Naive B cell (primary cell): Measurements from ENCODE around the gene CEP164. TPM values are rescaled to one million over a fixed set of nuclear protein-coding genes. Genes with fewer than 3 reads are reported as not detected.

Experiments used
- ATAC-seq, 2 donors: fragments of 150-1000 bp; cut with Tn5 transposase; 2 replicates each; pipeline ENCODE4 v1.10.0; 2021; ENCODE audit warnings: low read depth in 2 of 2, mild to moderate bottlenecking in 2 of 2, moderate library complexity in 2 of 2
- DNase-seq: peaks from one replicate; pipeline ENCODE4 v3.0.0; 2022
- H3K27ac Mint-ChIP-seq, 6 donors: one replicate each; pipeline ENCODE4 v1.8.0; 2020 to 2022; ENCODE audit warnings: mild to moderate bottlenecking in 6 of 6, mixed read lengths in 6 of 6, moderate library complexity in 5 of 6, inconsistent platforms in 2 of 6
- H3K27me3 Mint-ChIP-seq, 3 donors: one replicate each; pipeline ENCODE4 v1.8.0; 2021 to 2022; ENCODE audit warnings: mixed read lengths in 3 of 3, mild to moderate bottlenecking in 1 of 3
- H3K36me3 Mint-ChIP-seq, 2 donors: one replicate each; pipeline ENCODE4 v1.8.0; 2020 to 2022; ENCODE audit warnings: mixed read lengths in 2 of 2, inconsistent platforms in 1 of 2, mild to moderate bottlenecking in 1 of 2
- H3K4me1 Mint-ChIP-seq, 3 donors: one replicate each; pipeline ENCODE4 v1.8.0; 2020 to 2022; ENCODE audit warnings: mixed read lengths in 3 of 3, inconsistent platforms in 1 of 3, mild to moderate bottlenecking in 1 of 3, moderate library complexity in 1 of 3
- H3K4me3 Mint-ChIP-seq, 8 donors: one replicate each; pipeline ENCODE4 v1.8.0; 2020 to 2022; ENCODE audit warnings: mild to moderate bottlenecking in 8 of 8, mixed read lengths in 8 of 8, moderate library complexity in 8 of 8, inconsistent platforms in 2 of 8
- H3K9me3 Mint-ChIP-seq, 7 donors: one replicate each; pipeline ENCODE4 v1.8.0; 2020 to 2022; ENCODE audit warnings: mixed read lengths in 7 of 7, mild to moderate bottlenecking in 5 of 7, inconsistent platforms in 2 of 7, moderate library complexity in 1 of 7
- polyA plus RNA-seq, 6 donors: library from polyadenylated mRNA; unstranded; fragments of 300-500 nt; fragmentation: Illumina TruSeq; gene quantifications; one replicate each; pipeline ENCODE4 v1.2.3, GENCODE V29; 2021; ENCODE audit warnings: low read depth in 6 of 6

The CEP164 gene
- polyA plus RNA-seq, 6 donors from 2014 or later, result 4.7 to 24.4 (median 13.6) TPM

GRCh38 chr11:117381481-117382387 is 54.1 kb downstream of the CEP164 start:
- no peak for ATAC-seq
- H3K9me3 Mint-ChIP-seq, result no peaks in the 10 kb centered on the region
- no peaks in the 10 kb centered on the region for H3K27me3 Mint-ChIP-seq
- H3K4me1 Mint-ChIP-seq, result no peaks in the 10 kb centered on the region
- DNase-seq, result no peak
- peak overlapping the region in 1 of 6 donors; percentile 57 for H3K27ac Mint-ChIP-seq
- H3K36me3 Mint-ChIP-seq, result peaks cover 36 to 39% of the 10 kb centered on the region in 2 donors
- no peak overlapping the region for H3K4me3 Mint-ChIP-seq

GRCh38 chr11:117382746-117383145 is 55.1 kb downstream of the CEP164 start:
- no peak for ATAC-seq
- Mint-ChIP-seq H3K27me3 (no peaks in the 10 kb centered on the region), H3K4me1 (no peaks in the 10 kb centered on the region), H3K36me3 (peaks cover 34 to 39% of the 10 kb centered on the region in 2 donors), H3K4me3 (no peak overlapping the region), H3K9me3 (no peaks in the 10 kb centered on the region), H3K27ac (no peak overlapping the region)
- no peak for DNase-seq

GRCh38 chr11:117384045-117384444 is 56.4 kb downstream of the CEP164 start:
- Mint-ChIP-seq H3K4me1 (no peaks in the 10 kb centered on the region), H3K27me3 (no peaks in the 10 kb centered on the region), H3K27ac (peak overlapping the region in 2 of 6 donors; percentile 70 to 82), H3K4me3 (no peak overlapping the region), H3K9me3 (no peaks in the 10 kb centered on the region), H3K36me3 (peaks cover 36 to 40% of the 10 kb centered on the region in 2 donors)
- DNase-seq (no peak), ATAC-seq (no peak)

GRCh38 chr11:117385471-117385870 is 57.8 kb downstream of the CEP164 start:
- Mint-ChIP-seq H3K27ac (peak overlapping the region in 1 of 6 donors; percentile 78), H3K4me3 (no peak overlapping the region), H3K4me1 (no peaks in the 10 kb centered on the region), H3K9me3 (no peaks in the 10 kb centered on the region), H3K27me3 (no peaks in the 10 kb centered on the region), H3K36me3 (peaks cover 32 to 45% of the 10 kb centered on the region in 2 donors)
- DNase-seq (no peak), ATAC-seq (no peak)

GRCh38 chr11:117385906-117386305 is 58.3 kb downstream of the CEP164 start:
- H3K27me3 Mint-ChIP-seq, result no peaks in the 10 kb centered on the region
- H3K9me3 Mint-ChIP-seq, result no peaks in the 10 kb centered on the region
- no peak overlapping the region for H3K4me3 Mint-ChIP-seq
- no peaks in the 10 kb centered on the region for H3K4me1 Mint-ChIP-seq
- ATAC-seq, result no peak
- no peak overlapping the region for H3K27ac Mint-ChIP-seq
- DNase-seq, result no peak
- peaks cover 32 to 41% of the 10 kb centered on the region in 2 donors for H3K36me3 Mint-ChIP-seq

GRCh38 chr11:117387992-117388755 is 60.5 kb downstream of the CEP164 start:
- ATAC-seq, result no peak
- no peak for DNase-seq
- no peaks in the 10 kb centered on the region for H3K9me3 Mint-ChIP-seq
- H3K4me1 Mint-ChIP-seq, result no peaks in the 10 kb centered on the region
- H3K4me3 Mint-ChIP-seq, result no peak overlapping the region
- peaks cover 31 to 37% of the 10 kb centered on the region in 2 donors for H3K36me3 Mint-ChIP-seq
- H3K27ac Mint-ChIP-seq, result no peak overlapping the region
- H3K27me3 Mint-ChIP-seq, result no peaks in the 10 kb centered on the region

GRCh38 chr11:117390743-117391142 is 63.1 kb downstream of the CEP164 start:
- no peak overlapping the region for H3K27ac Mint-ChIP-seq
- H3K27me3 Mint-ChIP-seq, result no peaks in the 10 kb centered on the region
- peaks cover 28 to 49% of the 10 kb centered on the region in 2 donors for H3K36me3 Mint-ChIP-seq
- H3K9me3 Mint-ChIP-seq, result no peaks in the 10 kb centered on the region
- ATAC-seq (no peak), DNase-seq (no peak)
- no peaks in the 10 kb centered on the region for H3K4me1 Mint-ChIP-seq
- no peak overlapping the region for H3K4me3 Mint-ChIP-seq

- Mint-ChIP-seq H3K4me3 (peak overlapping the region in 1 of 8 donors; percentile 74), H3K9me3 (no peaks in the 10 kb centered on the region), H3K27ac (peak overlapping the region in 1 of 6 donors; percentile 81), H3K36me3 (peaks cover 27 to 53% of the 10 kb centered on the region in 2 donors), H3K27me3 (no peaks in the 10 kb centered on the region), H3K4me1 (no peaks in the 10 kb centered on the region)
- ATAC-seq (no peak), DNase-seq (no peak)
Measured at GRCh38 chr11:117391181-117391580, 63.5 kb downstream of the CEP164 start.

GRCh38 chr11:117392001-117392690 is 64.5 kb downstream of the CEP164 start:
- H3K27ac Mint-ChIP-seq, result no peak overlapping the region
- H3K27me3 Mint-ChIP-seq, result no peaks in the 10 kb centered on the region
- ATAC-seq (no peak), DNase-seq (no peak)
- no peak overlapping the region for H3K4me3 Mint-ChIP-seq
- peaks cover 0 to 3% (median 0%) of the 10 kb centered on the region in 7 donors for H3K9me3 Mint-ChIP-seq
- H3K36me3 Mint-ChIP-seq, result peaks cover 24 to 63% of the 10 kb centered on the region in 2 donors
- no peaks in the 10 kb centered on the region for H3K4me1 Mint-ChIP-seq

- H3K27ac Mint-ChIP-seq, result no peak overlapping the region
- no peaks in the 10 kb centered on the region for H3K27me3 Mint-ChIP-seq
- H3K4me1 Mint-ChIP-seq, result no peaks in the 10 kb centered on the region
- ATAC-seq (no peak), DNase-seq (no peak)
- H3K36me3 Mint-ChIP-seq, result peaks cover 31 to 71% of the 10 kb centered on the region in 2 donors
- no peak overlapping the region for H3K4me3 Mint-ChIP-seq
- peaks cover 0 to 11% (median 6%) of the 10 kb centered on the region in 7 donors for H3K9me3 Mint-ChIP-seq
Measured at GRCh38 chr11:117392979-117393378, 65.3 kb downstream of the CEP164 start.

GRCh38 chr11:117394221-117394925 is 66.7 kb downstream of the CEP164 start:
- Mint-ChIP-seq H3K9me3 (peaks cover 0 to 22% (median 13%) of the 10 kb centered on the region in 7 donors), H3K27me3 (no peaks in the 10 kb centered on the region), H3K4me1 (no peaks in the 10 kb centered on the region), H3K36me3 (peaks cover 30 to 74% of the 10 kb centered on the region in 2 donors), H3K27ac (no peak overlapping the region), H3K4me3 (no peak overlapping the region)
- DNase-seq (no peak), ATAC-seq (no peak)

- peaks cover 0 to 24% (median 15%) of the 10 kb centered on the region in 7 donors for H3K9me3 Mint-ChIP-seq
- H3K4me3 Mint-ChIP-seq, result no peak overlapping the region
- no peak overlapping the region for H3K27ac Mint-ChIP-seq
- peaks cover 3 to 10% (median 7%) of the 10 kb centered on the region in 3 donors for H3K4me1 Mint-ChIP-seq
- no peak for ATAC-seq
- no peaks in the 10 kb centered on the region for H3K27me3 Mint-ChIP-seq
- peaks cover 27 to 66% of the 10 kb centered on the region in 2 donors for H3K36me3 Mint-ChIP-seq
- DNase-seq, result no peak
Measured at GRCh38 chr11:117395476-117395875, 67.8 kb downstream of the CEP164 start.

- Mint-ChIP-seq H3K27me3 (no peaks in the 10 kb centered on the region), H3K36me3 (peaks cover 27 to 58% of the 10 kb centered on the region in 2 donors), H3K4me1 (peaks cover 11 to 19% (median 18%) of the 10 kb centered on the region in 3 donors), H3K4me3 (no peak overlapping the region), H3K9me3 (peaks cover 0 to 24% (median 15%) of the 10 kb centered on the region in 7 donors), H3K27ac (no peak overlapping the region)
- DNase-seq, result no peak
- ATAC-seq, result no peak
Measured at GRCh38 chr11:117396970-117397369, 69.3 kb downstream of the CEP164 start.
